GM23248 (cell line): Measurements from ENCODE around the gene CACNB2. TPM values are rescaled to one million over a fixed set of nuclear protein-coding genes. Genes with fewer than 3 reads are reported as not detected.
A peak's percentile ranks its signal among the peaks of the same experiment; 100 is the strongest.

Experiments
- DNase-seq: peaks from one replicate; pipeline ENCODE4 v3.0.0-alpha.2; 2015
- H2AFZ ChIP-seq: fragments of 200-600 bp; sonication (generic); 2 replicates; pipeline ENCODE4 v1.6.1; 2016; ENCODE audit warnings: antibody characterized with exemption
- H3F3A ChIP-seq: fragments of 200-600 bp; sonication (generic); 2 replicates; pipeline ENCODE4 v1.6.1; 2016; ENCODE audit warnings: mild to moderate bottlenecking, antibody characterized with exemption, mixed run types; ENCODE audit not compliant: insufficient read depth
- H3K27ac ChIP-seq: fragments of 200-600 bp; sonication (generic); 2 replicates; pipeline ENCODE4 v1.5.1; 2016; ENCODE audit warnings: mild to moderate bottlenecking
- H3K27me3 ChIP-seq: fragments of 200-600 bp; sonication (generic); replicated peaks from 2 replicates; pipeline ENCODE4 v1.6.1; 2016; ENCODE audit warnings: mild to moderate bottlenecking; ENCODE audit not compliant: insufficient read depth
- H3K36me3 ChIP-seq: fragments of 200-600 bp; sonication (generic); 2 replicates; pipeline ENCODE4 v1.6.1; 2016; ENCODE audit warnings: low read depth, mild to moderate bottlenecking
- H3K4me1 ChIP-seq: fragments of 200-600 bp; sonication (generic); 2 replicates; pipeline ENCODE4 v1.6.1; 2016; ENCODE audit warnings: mild to moderate bottlenecking; ENCODE audit not compliant: insufficient read depth
- H3K4me2 ChIP-seq: fragments of 200-600 bp; sonication (generic); one replicate; pipeline ENCODE4 v1.6.1; 2016; ENCODE audit warnings: mild to moderate bottlenecking; ENCODE audit not compliant: unreplicated experiment
- H3K4me3 ChIP-seq: fragments of 200-600 bp; sonication (generic); 2 replicates; pipeline ENCODE4 v1.5.1; 2016; ENCODE audit warnings: mild to moderate bottlenecking
- H3K79me2 ChIP-seq: fragments of 200-600 bp; sonication (generic); 2 replicates; pipeline ENCODE4 v1.6.1; 2016; ENCODE audit warnings: mild to moderate bottlenecking; ENCODE audit not compliant: insufficient read depth
- H3K9ac ChIP-seq: fragments of 200-600 bp; sonication (generic); 2 replicates; pipeline ENCODE4 v1.6.1; 2016; ENCODE audit warnings: mild to moderate bottlenecking
- H3K9me2 ChIP-seq: fragments of 200-600 bp; sonication (generic); 2 replicates; pipeline ENCODE4 v1.6.1; 2016; ENCODE audit warnings: mixed run types, mild to moderate bottlenecking, moderate library complexity; ENCODE audit not compliant: insufficient read depth
- H3K9me3 ChIP-seq: fragments of 200-600 bp; sonication (generic); one replicate; pipeline ENCODE4 v1.6.1; 2017; ENCODE audit warnings: low read depth
- H4K20me1 ChIP-seq: fragments of 200-600 bp; sonication (generic); 2 replicates; pipeline ENCODE4 v1.6.0; 2016; ENCODE audit not compliant: insufficient read depth
- EZH2 ChIP-seq: fragments of 200-600 bp; sonication (generic); IDR thresholded peaks from 2 replicates; pipeline ENCODE4 v1.6.1; 2018; ENCODE audit warnings: antibody characterized with exemption, mild to moderate bottlenecking; ENCODE audit not compliant: insufficient read depth, poor library complexity, severe bottlenecking
- EZH2phosphoT487 ChIP-seq: fragments of 200-600 bp; sonication (generic); IDR thresholded peaks from 2 replicates; pipeline ENCODE4 v1.6.1; 2018; ENCODE audit warnings: antibody characterized with exemption, moderate library complexity, mild to moderate bottlenecking, low read depth; ENCODE audit not compliant: insufficient read depth
- WGBS, 2 experiments: methylation state at CpG; one replicate each; pipeline ENCODE4 v1.1.6; 2015 to 2017; ENCODE audit warnings: low lambda C conversion rate in 2 of 2, low coverage in 1 of 2; ENCODE audit errors: missing lambda C conversion rate in 2 of 2; 5-methylcytosine and 5-hydroxymethylcytosine counted together
- in situ Hi-C: fragments of 300-500 bp; cut with MboI; formaldehyde crosslinking; loops from 2 replicates; pipeline ENCODE4 v1.15.0; 2020
- polyA plus RNA-seq: library from polyadenylated mRNA; unstranded; fragments of >200 nt; fragmentation: Nextera tagmentation; extraction: Ambion mirVana; gene quantifications from 2 replicates; pipeline ENCODE4 v1.2.1, GENCODE V29; 2016
- total RNA-seq: library from RNA; depleted of rRNA; stranded (reverse); fragments of >200 nt; shearing (Covaris generic); gene quantifications from 2 replicates; pipeline ENCODE4 v1.2.3, GENCODE V29; 2014

The CACNB2 gene
- total and polyA plus RNA-seq, 2 experiments from 2014 or later, result 0.31 to 0.32 TPM

DNA sequence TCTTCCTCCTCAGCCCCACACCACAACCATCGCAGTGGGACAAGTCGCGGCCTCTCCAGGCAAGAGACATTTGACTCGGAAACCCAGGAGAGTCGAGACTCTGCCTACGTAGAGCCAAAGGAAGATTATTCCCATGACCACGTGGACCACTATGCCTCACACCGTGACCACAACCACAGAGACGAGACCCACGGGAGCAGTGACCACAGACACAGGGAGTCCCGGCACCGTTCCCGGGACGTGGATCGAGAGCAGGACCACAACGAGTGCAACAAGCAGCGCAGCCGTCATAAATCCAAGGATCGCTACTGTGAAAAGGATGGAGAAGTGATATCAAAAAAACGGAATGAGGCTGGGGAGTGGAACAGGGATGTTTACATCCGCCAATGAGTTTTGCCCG is 399.1 kb downstream of the CACNB2 start:
- Histone ChIP-seq H3K4me1 (no peaks in the 10 kb centered on the region), H3K79me2 (no peaks in the 10 kb centered on the region), H3K27me3 (no peaks in the 10 kb centered on the region), H3K9me3 (no peaks in the 10 kb centered on the region), H3K36me3 (peaks cover 3% of the 10 kb centered on the region; the same call in 1 of the 2 replicates), H3K4me2 (no peak overlapping the region), H4K20me1 (no peaks in the 10 kb centered on the region), H3K27ac (no peak overlapping the region), H3K9me2 (no peaks in the 10 kb centered on the region), H3F3A (no peaks in the 10 kb centered on the region), H2AFZ (no peak overlapping the region), H3K9ac (no peak overlapping the region), H3K4me3 (no peak overlapping the region)
- no peak for DNase-seq
- in situ Hi-C loops, result no loop called here
- TF ChIP-seq EZH2phosphoT487 (no peak), EZH2 (no peak)
- WGBS, 2 experiments, result 92 to 94% methylated on average over 21 to 22 of the region's 22 CpGs

DNA sequence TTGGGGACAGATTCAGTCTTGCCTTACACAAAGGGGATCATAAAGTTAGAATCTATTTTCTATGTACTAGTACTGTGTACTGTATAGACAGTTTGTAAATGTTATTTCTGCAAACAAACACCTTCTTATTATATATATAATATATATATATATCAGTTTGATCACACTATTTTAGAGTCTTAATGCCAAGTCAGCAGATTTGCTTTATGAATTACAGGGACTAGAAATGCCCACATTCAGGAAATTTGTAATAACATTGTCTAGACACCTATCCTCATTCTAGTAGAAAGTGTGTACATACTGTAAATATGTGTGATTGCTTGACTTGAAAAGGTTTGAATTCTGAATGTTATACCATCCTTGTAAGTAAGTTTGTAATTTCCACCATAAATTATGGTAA is 400.0 kb downstream of the CACNB2 start:
- H3K4me2 ChIP-seq, result no peak overlapping the region
- H3K27ac ChIP-seq, result no peak overlapping the region
- H3K9me2 ChIP-seq, result no peaks in the 10 kb centered on the region
- H2AFZ ChIP-seq, result no peak overlapping the region
- H3K27me3 ChIP-seq, result no peaks in the 10 kb centered on the region
- in situ Hi-C loops, result no loop called here
- peaks cover 3% of the 10 kb centered on the region; the same call in 1 of the 2 replicates for H3K36me3 ChIP-seq
- no peaks in the 10 kb centered on the region for H4K20me1 ChIP-seq
- H3K79me2 ChIP-seq, result no peaks in the 10 kb centered on the region
- H3K9ac ChIP-seq, result no peak overlapping the region
- no peak for TF ChIP-seq EZH2phosphoT487
- no peaks in the 10 kb centered on the region for H3F3A ChIP-seq
- DNase-seq, result no peak
- H3K4me3 ChIP-seq, result no peak overlapping the region
- H3K4me1 ChIP-seq, result no peaks in the 10 kb centered on the region
- H3K9me3 ChIP-seq, result no peaks in the 10 kb centered on the region

DNA sequence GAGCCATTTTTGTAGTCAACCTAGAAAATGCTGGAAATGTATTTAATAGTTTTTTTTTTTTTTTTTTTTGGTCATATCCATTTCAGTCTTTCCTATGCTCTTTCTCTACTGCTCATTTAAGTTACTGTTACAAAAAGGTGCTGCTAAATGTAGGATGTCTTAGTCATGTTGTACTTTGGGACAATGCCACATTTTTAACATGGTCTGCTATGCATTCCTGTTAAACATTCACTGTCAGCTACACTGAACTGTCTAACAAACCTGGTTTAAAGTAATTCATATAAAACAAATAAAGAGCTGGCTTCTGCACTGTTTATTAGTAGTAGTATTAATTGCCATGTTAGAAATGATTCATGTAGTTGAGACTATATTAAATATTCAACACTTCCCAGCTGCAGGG is 402.6 kb downstream of the CACNB2 start:
- Histone ChIP-seq H3K9me3 (no peaks in the 10 kb centered on the region), H2AFZ (no peak overlapping the region), H3K27me3 (no peaks in the 10 kb centered on the region), H3K4me2 (no peak overlapping the region), H3K4me3 (no peak overlapping the region), H3K27ac (no peak overlapping the region), H3K9ac (no peak overlapping the region), H3K4me1 (no peaks in the 10 kb centered on the region), H3K36me3 (peaks cover 3% of the 10 kb centered on the region; the same call in 1 of the 2 replicates), H4K20me1 (no peaks in the 10 kb centered on the region), H3F3A (no peaks in the 10 kb centered on the region), H3K79me2 (no peaks in the 10 kb centered on the region), H3K9me2 (no peaks in the 10 kb centered on the region)
- in situ Hi-C loops, result no loop called here
- TF ChIP-seq EZH2 (no peak), EZH2phosphoT487 (no peak)
- DNase-seq, result peak; percentile 31

DNA sequence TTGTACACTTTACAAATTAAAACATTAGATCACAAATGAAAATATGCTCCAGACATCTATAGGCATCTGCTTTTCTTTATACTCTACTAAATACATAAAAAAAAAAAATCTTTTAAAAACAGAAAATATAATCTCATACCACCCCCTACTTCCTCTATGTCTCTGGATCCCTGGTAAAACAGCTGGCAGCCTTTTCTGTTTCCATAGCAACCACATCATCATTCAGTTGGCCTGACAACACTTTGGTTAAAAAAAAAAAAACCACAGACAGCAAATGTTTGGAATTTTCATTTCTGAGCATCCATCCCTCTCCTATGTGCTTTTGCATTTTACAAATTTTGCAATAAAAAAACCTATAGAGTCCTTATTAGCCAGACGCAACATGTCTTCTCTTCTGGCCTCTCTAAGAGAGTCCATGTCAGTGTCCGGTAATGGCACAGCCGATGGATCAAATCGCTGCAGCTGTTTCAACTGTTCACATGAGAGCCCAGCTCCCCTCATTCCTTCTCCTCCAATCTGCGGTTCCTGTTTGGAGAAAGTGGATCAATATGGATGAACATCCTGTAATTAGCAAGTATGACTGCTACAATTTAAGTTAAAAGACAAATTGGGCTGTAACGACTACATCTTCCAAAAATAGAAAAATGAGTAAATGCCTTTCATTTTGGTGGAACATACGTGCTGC is 405.5 kb downstream of the CACNB2 start:
- DNase-seq, result peak; percentile 4
- 75 to 76% methylated on average over 7 of the region's 7 CpGs for WGBS, 2 experiments
- Histone ChIP-seq H3K9me3 (no peaks in the 10 kb centered on the region), H3K79me2 (no peaks in the 10 kb centered on the region), H3K4me2 (no peak overlapping the region), H3K4me1 (no peaks in the 10 kb centered on the region), H2AFZ (no peak overlapping the region), H3K9me2 (no peaks in the 10 kb centered on the region), H3K36me3 (no peaks in the 10 kb centered on the region; the same call in 1 of the 2 replicates), H3F3A (no peaks in the 10 kb centered on the region), H3K9ac (no peak overlapping the region), H3K27ac (no peak overlapping the region), H3K4me3 (no peak overlapping the region), H3K27me3 (no peaks in the 10 kb centered on the region), H4K20me1 (no peaks in the 10 kb centered on the region)
- no peak for TF ChIP-seq EZH2phosphoT487
- in situ Hi-C loops, result no loop called here

DNA sequence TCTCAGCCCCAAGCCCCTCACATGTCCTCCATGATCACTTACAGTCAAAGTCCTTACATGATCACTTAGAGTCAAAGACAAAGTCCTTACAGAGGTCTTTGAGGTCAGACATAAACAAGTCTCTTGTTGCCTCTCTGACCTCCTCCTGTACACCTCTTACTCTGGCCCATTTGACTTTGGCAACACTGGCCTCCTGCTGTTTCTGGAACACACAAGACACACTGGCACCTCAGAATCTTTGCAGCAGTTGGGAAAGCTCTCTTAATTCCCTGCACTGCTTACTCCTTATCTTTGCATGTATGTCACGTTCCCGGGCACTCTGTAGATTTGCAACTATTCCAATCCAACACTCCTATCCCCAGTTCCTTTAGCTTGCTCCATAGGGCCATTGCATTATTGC is 408.9 kb downstream of the CACNB2 start:
- Histone ChIP-seq H3K9ac (no peak overlapping the region), H3K4me1 (no peaks in the 10 kb centered on the region), H3K4me2 (no peak overlapping the region), H3K9me3 (no peaks in the 10 kb centered on the region), H3K79me2 (no peaks in the 10 kb centered on the region), H3K27ac (no peak overlapping the region), H3F3A (no peaks in the 10 kb centered on the region), H3K9me2 (peaks cover 14% of the 10 kb centered on the region; the same call in 1 of the 2 replicates), H4K20me1 (no peaks in the 10 kb centered on the region), H3K27me3 (no peaks in the 10 kb centered on the region), H3K36me3 (no peaks in the 10 kb centered on the region; the same call in 1 of the 2 replicates), H3K4me3 (no peak overlapping the region), H2AFZ (no peak overlapping the region)
- 94 to 100% methylated on average over 2 of the region's 2 CpGs for WGBS, 2 experiments
- in situ Hi-C loops, result no loop called here
- TF ChIP-seq EZH2phosphoT487 (no peak), EZH2 (no peak)
- DNase-seq, result no peak
